Measurements from ENCODE around the gene PCSK4. TPM values are rescaled to one million over a fixed set of nuclear protein-coding genes. Genes with fewer than 3 reads are reported as not detected.
"Not testable (repeated sequence)": the region's sequence is repeated elsewhere in the genome, so short reads cannot be mapped to it uniquely, and the experiment has no call there.

The PCSK4 gene
- total RNA-seq, 1 donor from 2014 or later: 1.9 TPM

GRCh38 chr19:1487576-1488281, 2.4 kb downstream of the PCSK4 start:
- no peak for DNase-seq (ENCODE audit: low spot score)

GRCh38 chr19:1486720-1487575, 3.2 kb downstream of the PCSK4 start:
- DNase-seq (ENCODE audit: low spot score): no peak

GRCh38 chr19:1483979-1484428, 6.1 kb downstream of the PCSK4 start:
- DNase-seq (ENCODE audit: low spot score): no peak

GRCh38 chr19:1483131-1483978, 6.8 kb downstream of the PCSK4 start:
- DNase-seq (ENCODE audit: low spot score): no peak

- DNase-seq (ENCODE audit: low spot score): no peak
Observed at GRCh38 chr19:1482361-1483130, 7.6 kb downstream of the PCSK4 start.

GRCh38 chr19:1481893-1482360, 8.2 kb downstream of the PCSK4 start:
- DNase-seq (ENCODE audit: low spot score): no peak

GRCh38 chr19:1481224-1481892, 8.8 kb downstream of the PCSK4 start:
- no peak for DNase-seq (ENCODE audit: low spot score)

GRCh38 chr19:1478934-1479707, 11.0 kb downstream of the PCSK4 start, which contains the start of gene C19orf25:
TSS of gene C19orf25 (minus strand) at chr19:1479215. CDS start at chr19:1478903, 312 bp downstream.
- peak; percentile 95 for DNase-seq (ENCODE audit: low spot score)

- not testable (repeated sequence) for DNase-seq (ENCODE audit: low spot score)
Observed at GRCh38 chr19:1477056-1477455, 13.1 kb downstream of the PCSK4 start.

- DNase-seq (ENCODE audit: low spot score): no peak
Observed at GRCh38 chr19:1475751-1476437, 14.3 kb downstream of the PCSK4 start.

- no peak for DNase-seq (ENCODE audit: low spot score)
Observed at GRCh38 chr19:1474765-1475351, 15.3 kb downstream of the PCSK4 start.

- DNase-seq (ENCODE audit: low spot score): no peak
Observed at GRCh38 chr19:1474011-1474764, 16.0 kb downstream of the PCSK4 start.

- DNase-seq (ENCODE audit: low spot score): no peak
Observed at GRCh38 chr19:1473085-1473851, 16.9 kb downstream of the PCSK4 start.

- no peak for DNase-seq (ENCODE audit: low spot score)
Observed at GRCh38 chr19:1472231-1473084, 17.7 kb downstream of the PCSK4 start.

- DNase-seq (ENCODE audit: low spot score): no peak
Observed at GRCh38 chr19:1471515-1472160, 18.5 kb downstream of the PCSK4 start.
